MM.1S (cell line): ENCODE measurements around the gene SH2D1B.

Source experiments
- CTCF ChIP-seq: fragments of 300-600 bp; sonication (generic); IDR thresholded peaks from 2 replicates; pipeline ENCODE4 v1.5.1; 2016; ENCODE audit warnings: antibody characterized with exemption, low read length, mixed read lengths
- EZH2 ChIP-seq: fragments of 300-600 bp; sonication (generic); optimal IDR thresholded peaks from 2 replicates; pipeline ENCODE3; 2017; ENCODE audit warnings: low read depth, mild to moderate bottlenecking, antibody characterized with exemption, low read length, mixed read lengths
- EZH2phosphoT487 ChIP-seq: fragments of 300-600 bp; sonication (generic); IDR thresholded peaks from 2 replicates; pipeline ENCODE4 v1.6.1; 2018; ENCODE audit warnings: antibody characterized with exemption, low read length

GRCh38 chr1:162405800-162406199 is 6.1 kb downstream of the SH2D1B start:
- TF ChIP-seq CTCF (no peak), EZH2 (no peak), EZH2phosphoT487 (no peak)
